ENCODE measurements around the gene CFAP299.
"Not testable (repeated sequence)": the region's sequence is repeated elsewhere in the genome, so short reads cannot be mapped to it uniquely, and the experiment has no call there.

Gene CFAP299

GRCh38 chr4:80335554-80336358, at the start of gene CFAP299:
CFAP299 (plus strand) TSS chr4:80335730.
- DNase-seq = peak in 39 of 56 donors; percentile 2 to 67 (median 31)

GRCh38 chr4:80286451-80286850, 49.1 kb upstream of the CFAP299 start:
- DNase-seq = no peak

GRCh38 chr4:80290665-80291064, 44.9 kb upstream of the CFAP299 start:
- DNase-seq = not testable (repeated sequence)

GRCh38 chr4:80294206-80294605, 41.3 kb upstream of the CFAP299 start:
- no peak for DNase-seq

- DNase-seq = no peak
These were observed 40.2 kb upstream of the CFAP299 start for GRCh38 chr4:80295336-80295735.

GRCh38 chr4:80295826-80296225, 39.7 kb upstream of the CFAP299 start:
- no peak for DNase-seq

- DNase-seq = no peak
These were observed 33.6 kb upstream of the CFAP299 start for GRCh38 chr4:80301884-80302283.

GRCh38 chr4:80302616-80303223, 32.8 kb upstream of the CFAP299 start:
- DNase-seq = no peak

GRCh38 chr4:80305466-80305865, 30.1 kb upstream of the CFAP299 start:
- no peak for DNase-seq

- no peak for DNase-seq
These were observed 29.3 kb upstream of the CFAP299 start for GRCh38 chr4:80306260-80306659.

- DNase-seq = no peak
These were observed 28.3 kb upstream of the CFAP299 start for GRCh38 chr4:80307183-80307735.

- no peak for DNase-seq
These were observed 27.6 kb upstream of the CFAP299 start for GRCh38 chr4:80307774-80308465.

- no peak for DNase-seq
These were observed 27.1 kb upstream of the CFAP299 start for GRCh38 chr4:80308466-80308822.

- DNase-seq = no peak
These were observed 26.1 kb upstream of the CFAP299 start for GRCh38 chr4:80309294-80310004.

- no peak for DNase-seq
These were observed 24.4 kb upstream of the CFAP299 start for GRCh38 chr4:80311130-80311529.

- no peak for DNase-seq
These were observed 23.4 kb upstream of the CFAP299 start for GRCh38 chr4:80312124-80312523.

- DNase-seq = no peak
These were observed 21.9 kb upstream of the CFAP299 start for GRCh38 chr4:80313627-80314026.

GRCh38 chr4:80315848-80316247, 19.7 kb upstream of the CFAP299 start:
- DNase-seq = not testable (repeated sequence)

- DNase-seq = no peak
These were observed 14.2 kb upstream of the CFAP299 start for GRCh38 chr4:80321341-80321740.

GRCh38 chr4:80321776-80322175, 13.8 kb upstream of the CFAP299 start:
- DNase-seq = no peak

GRCh38 chr4:80322716-80323115, 12.8 kb upstream of the CFAP299 start:
- DNase-seq = no peak

- no peak for DNase-seq
These were observed 11.4 kb upstream of the CFAP299 start for GRCh38 chr4:80324171-80324570.
